Muscle layer of duodenum (tissue), 2 donors: ENCODE measurements around the gene TIRAP.
A peak's percentile ranks its signal among the peaks of the same experiment; 100 is the strongest.
"Not testable (repeated sequence)": the region's sequence is repeated elsewhere in the genome, so short reads cannot be mapped to it uniquely, and the experiment has no call there.

Source experiments
- H3K27ac ChIP-seq: one replicate; pipeline ENCODE4 v1.7.0; 2013; ENCODE audit warnings: mild to moderate bottlenecking, low read length
- H3K27me3 ChIP-seq: one replicate; pipeline ENCODE4 v1.7.0; 2013; ENCODE audit warnings: low read depth, mild to moderate bottlenecking, control low read depth, low read length
- H3K36me3 ChIP-seq, 2 donors: one replicate each; pipeline ENCODE4 v1.7.0; 2013; ENCODE audit warnings: low read length in 2 of 2, control low read depth in 1 of 2, mild to moderate bottlenecking in 1 of 2; ENCODE audit not compliant: insufficient read depth in 2 of 2, control insufficient read depth in 1 of 2
- H3K4me1 ChIP-seq, 2 donors: one replicate each; pipeline ENCODE4 v1.7.0; 2013; ENCODE audit warnings: low read length in 2 of 2, mild to moderate bottlenecking in 2 of 2, control low read depth in 1 of 2, moderate library complexity in 1 of 2; ENCODE audit not compliant: insufficient read depth in 2 of 2, control insufficient read depth in 1 of 2
- H3K4me3 ChIP-seq, 2 donors: one replicate each; pipeline ENCODE4 v1.7.0; 2013; ENCODE audit warnings: low read length in 2 of 2, low read depth in 1 of 2, mild to moderate bottlenecking in 1 of 2
- H3K9me3 ChIP-seq, 2 donors: one replicate each; pipeline ENCODE4 v1.7.0; 2013; ENCODE audit warnings: low read length in 2 of 2, control low read depth in 1 of 2, mild to moderate bottlenecking in 1 of 2; ENCODE audit not compliant: control insufficient read depth in 1 of 2
- donor health status: healthy.

Gene TIRAP, protein sequence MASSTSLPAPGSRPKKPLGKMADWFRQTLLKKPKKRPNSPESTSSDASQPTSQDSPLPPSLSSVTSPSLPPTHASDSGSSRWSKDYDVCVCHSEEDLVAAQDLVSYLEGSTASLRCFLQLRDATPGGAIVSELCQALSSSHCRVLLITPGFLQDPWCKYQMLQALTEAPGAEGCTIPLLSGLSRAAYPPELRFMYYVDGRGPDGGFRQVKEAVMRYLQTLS

DNA sequence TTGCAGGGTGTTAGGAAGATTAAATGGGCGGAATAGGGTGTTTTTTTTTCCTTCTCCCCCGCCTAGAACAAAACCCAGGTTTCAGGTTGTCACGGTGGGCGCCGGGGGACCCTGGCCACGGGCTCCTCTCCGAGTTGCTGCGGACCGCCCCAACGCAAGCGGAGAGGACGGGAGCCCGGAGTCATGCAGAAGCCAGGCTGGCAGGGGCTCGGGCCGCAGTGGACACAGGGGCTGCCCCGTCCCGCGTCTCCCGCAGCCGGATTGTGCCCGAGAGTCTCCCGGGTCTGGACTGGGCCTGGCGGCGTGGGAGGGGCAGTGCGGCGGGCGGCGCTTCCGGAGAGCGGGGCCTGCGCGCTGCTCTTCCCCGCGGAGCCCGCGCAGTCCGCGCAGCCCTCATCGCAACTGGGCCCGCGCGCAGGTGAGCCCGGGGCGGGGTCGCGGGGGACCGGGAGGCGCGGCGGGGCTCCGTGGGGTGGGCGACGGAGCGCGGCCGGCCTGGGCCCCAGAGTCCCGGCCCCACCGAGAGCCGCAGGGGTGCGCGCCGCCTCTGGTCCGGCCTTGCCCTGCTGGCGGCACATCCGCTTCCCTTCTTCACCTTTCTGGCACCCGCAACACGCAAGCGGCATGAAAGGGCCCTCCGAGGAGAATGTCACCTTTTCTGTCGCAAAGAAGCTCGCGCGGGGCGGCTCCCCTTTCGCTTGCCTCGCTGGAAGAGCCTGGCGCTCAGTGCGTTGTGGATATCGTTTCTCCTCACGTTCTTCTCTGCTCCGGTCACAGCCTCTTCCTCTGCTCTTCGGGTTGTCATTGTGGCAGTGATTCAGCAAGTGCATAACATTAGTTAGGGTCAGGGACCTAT is at the start of gene TIRAP:
TSS of gene TIRAP (plus strand) at position 358 of the 856 bp plus-strand sequence. CDS start 7,802 bp downstream, outside the sequence.
- Histone ChIP-seq H3K4me3 (peak within 1 kb of the TSS; percentile 81), H3K27ac (peak within 1 kb of the TSS; percentile 74), H3K4me1 (peaks cover 9 to 17% of the 10 kb centered on the region in 2 donors), H3K36me3 (peaks cover under 1 to 5% of the 10 kb centered on the region in 2 donors), H3K9me3 (no peaks in the 10 kb centered on the region), H3K27me3 (no peaks in the 10 kb centered on the region)

DNA sequence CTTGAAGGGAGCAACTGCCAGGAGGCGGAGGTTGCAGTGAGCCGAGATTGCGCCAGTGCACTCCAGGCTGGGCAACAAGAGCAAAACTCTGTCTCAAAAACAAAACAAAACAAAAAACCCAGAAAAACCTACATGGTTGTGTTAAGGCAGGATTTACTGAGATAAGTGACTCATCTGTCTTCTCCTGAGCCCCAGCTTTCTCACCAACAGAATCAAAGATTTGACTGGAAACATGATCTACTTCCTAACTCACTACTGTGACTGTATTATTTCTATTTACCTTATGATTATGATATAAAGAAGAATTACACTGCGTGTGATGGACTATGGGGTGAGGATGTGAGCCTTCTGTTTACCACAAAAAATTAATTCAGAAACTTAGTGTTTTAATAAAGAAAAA is 49.5 kb upstream of the TIRAP start:
- no peak overlapping the region for H3K27ac ChIP-seq
- H3K4me1 ChIP-seq = no peaks in the 10 kb centered on the region
- H3K4me3 ChIP-seq = no peak overlapping the region
- no peaks in the 10 kb centered on the region for H3K27me3 ChIP-seq
- H3K9me3 ChIP-seq = no peaks in the 10 kb centered on the region
- peaks cover 8 to 26% of the 10 kb centered on the region in 2 donors for H3K36me3 ChIP-seq

DNA sequence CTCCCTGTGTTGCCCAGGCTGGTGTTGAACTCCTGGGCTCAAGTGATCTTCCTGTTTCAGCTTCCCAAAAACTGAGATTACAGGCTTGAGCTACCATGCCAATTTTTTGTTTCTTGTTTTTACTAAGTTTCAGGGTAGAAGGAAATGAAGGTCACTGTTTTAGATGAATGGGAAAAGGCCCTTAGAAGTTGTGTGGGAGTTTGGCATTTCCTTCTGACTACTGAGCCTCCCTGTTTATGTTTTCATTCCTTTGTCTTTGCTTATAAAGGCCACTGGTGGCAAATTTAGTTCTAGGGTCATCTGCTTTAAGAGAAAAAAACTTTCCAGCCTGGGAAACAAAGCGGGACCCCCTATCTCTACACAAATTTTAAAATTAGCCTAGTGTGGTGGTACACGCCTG is 36.3 kb upstream of the TIRAP start:
- H3K36me3 ChIP-seq = peaks cover 22 to 23% of the 10 kb centered on the region in 2 donors

DNA sequence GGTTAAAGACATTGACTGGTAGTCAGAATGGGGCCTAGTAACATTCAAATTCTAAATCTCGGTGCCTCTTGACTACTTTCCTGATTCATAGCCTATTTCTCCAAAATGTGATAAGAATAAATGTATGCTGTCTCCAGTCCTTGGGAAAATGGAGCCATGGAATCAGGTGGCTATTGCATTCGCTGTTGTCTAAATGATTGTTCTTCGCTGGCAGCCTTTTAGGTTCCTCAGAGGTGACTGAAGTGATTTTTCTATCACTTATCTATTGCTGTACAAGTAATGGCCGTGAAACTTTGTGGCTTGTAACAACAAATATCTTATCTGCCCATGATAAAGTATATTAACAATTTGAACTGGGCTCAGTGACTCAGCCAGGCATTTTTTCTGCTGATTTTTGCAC is 29.6 kb upstream of the TIRAP start:
- no peak overlapping the region for H3K27ac ChIP-seq
- no peak overlapping the region for H3K4me3 ChIP-seq
- no peaks in the 10 kb centered on the region for H3K9me3 ChIP-seq
- no peaks in the 10 kb centered on the region for H3K4me1 ChIP-seq
- H3K36me3 ChIP-seq = peaks cover 38 to 42% of the 10 kb centered on the region in 2 donors
- no peaks in the 10 kb centered on the region for H3K27me3 ChIP-seq

More for the DNA sequence above, 36.3 kb upstream of the TIRAP start:
- Histone ChIP-seq H3K4me1 (no peaks in the 10 kb centered on the region), H3K27ac (no peak overlapping the region), H3K9me3 (no peaks in the 10 kb centered on the region), H3K27me3 (no peaks in the 10 kb centered on the region), H3K4me3 (no peak overlapping the region)

DNA sequence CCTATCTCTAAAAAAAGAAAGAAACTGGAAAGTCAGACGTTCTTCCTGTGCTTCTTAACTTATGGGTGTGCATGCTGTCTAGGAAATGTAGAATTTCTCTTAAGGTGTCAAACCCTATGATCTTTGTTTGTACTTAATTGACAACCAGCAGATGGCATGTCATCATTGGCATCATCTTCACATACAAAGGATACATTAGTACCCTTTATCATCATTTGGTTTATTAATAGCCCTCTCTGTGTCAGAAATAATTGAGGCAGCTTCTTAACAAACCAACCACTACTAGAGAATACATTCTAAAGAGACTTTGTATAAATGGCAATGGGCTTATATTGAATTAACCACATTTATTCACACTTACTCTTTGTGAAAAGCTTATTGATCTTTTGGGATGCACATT is 28.1 kb upstream of the TIRAP start:
- Histone ChIP-seq H3K9me3 (no peaks in the 10 kb centered on the region), H3K27me3 (no peaks in the 10 kb centered on the region), H3K36me3 (peaks cover 39 to 46% of the 10 kb centered on the region in 2 donors), H3K4me3 (no peak overlapping the region), H3K4me1 (no peaks in the 10 kb centered on the region), H3K27ac (no peak overlapping the region)

DNA sequence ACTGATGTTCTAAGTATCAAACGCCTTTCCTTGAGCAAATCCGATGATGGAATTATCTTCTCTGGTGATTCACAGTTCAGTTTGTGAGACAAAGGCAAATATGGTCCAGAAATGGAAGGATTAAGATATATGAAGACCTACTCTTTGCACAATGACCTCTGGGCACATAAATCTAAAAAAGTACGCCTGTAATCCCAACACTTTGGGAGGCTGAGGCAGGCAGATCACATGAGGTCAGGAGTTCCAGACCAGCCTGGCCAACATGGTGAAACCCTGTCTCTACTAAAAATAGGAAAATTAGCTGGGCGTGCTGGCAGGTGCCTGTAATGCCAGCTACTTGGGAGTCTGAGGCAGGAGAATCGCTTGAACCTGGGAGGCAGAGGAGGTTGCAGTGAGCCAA is 27.4 kb upstream of the TIRAP start:
- not testable (repeated sequence) for H3K27ac ChIP-seq

DNA sequence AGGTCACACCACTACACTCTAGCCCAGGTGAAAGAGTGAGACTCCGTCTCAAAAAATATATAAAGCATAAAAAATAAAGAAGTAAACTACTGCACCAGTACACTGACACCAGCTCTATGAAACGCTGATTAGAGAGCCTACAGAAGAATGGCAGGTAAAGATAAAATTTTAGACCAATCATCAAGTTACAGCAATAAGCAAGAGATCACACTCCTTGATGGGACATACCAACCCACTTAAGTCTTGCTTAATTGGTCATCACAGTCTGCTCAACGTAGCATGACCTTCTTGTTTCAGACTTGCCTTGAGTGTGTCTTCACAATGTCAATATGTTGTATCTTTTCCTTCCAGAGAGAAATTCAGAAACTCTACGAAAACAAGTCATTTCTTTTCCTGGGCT is 26.7 kb upstream of the TIRAP start:
- H3K27ac ChIP-seq = no peak overlapping the region
- no peaks in the 10 kb centered on the region for H3K9me3 ChIP-seq
- no peak overlapping the region for H3K4me3 ChIP-seq
- H3K4me1 ChIP-seq = no peaks in the 10 kb centered on the region
- peaks cover 29 to 43% of the 10 kb centered on the region in 2 donors for H3K36me3 ChIP-seq
- H3K27me3 ChIP-seq = no peaks in the 10 kb centered on the region

More for the DNA sequence above, 27.4 kb upstream of the TIRAP start:
- H3K27me3 ChIP-seq, H3K4me1 ChIP-seq, H3K4me3 ChIP-seq, H3K9me3 ChIP-seq: not testable (repeated sequence)
- peaks cover 36 to 46% of the 10 kb centered on the region in 2 donors for H3K36me3 ChIP-seq

DNA sequence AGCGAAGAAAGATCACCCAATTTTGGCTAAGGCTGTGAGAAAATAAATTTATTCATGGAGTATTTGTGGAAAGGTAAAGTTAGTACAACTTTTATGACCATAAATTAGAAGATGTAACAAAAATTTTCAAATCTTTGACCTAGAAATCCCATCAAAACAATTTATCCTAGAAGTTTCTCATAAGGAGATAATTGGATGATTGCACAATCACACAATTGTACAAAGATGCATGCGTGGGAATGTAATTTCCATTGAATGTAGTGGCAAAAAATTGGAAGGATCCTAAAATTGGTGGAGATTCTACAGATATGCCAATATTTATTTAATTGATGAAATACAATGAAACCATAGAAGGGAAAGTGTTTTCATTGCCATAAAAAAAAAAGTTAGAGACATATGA is 25.7 kb upstream of the TIRAP start:
- Histone ChIP-seq H3K36me3 (peaks cover 30 to 40% of the 10 kb centered on the region in 2 donors), H3K4me1 (no peaks in the 10 kb centered on the region), H3K9me3 (no peaks in the 10 kb centered on the region), H3K27ac (no peak overlapping the region), H3K27me3 (no peaks in the 10 kb centered on the region), H3K4me3 (no peak overlapping the region)

DNA sequence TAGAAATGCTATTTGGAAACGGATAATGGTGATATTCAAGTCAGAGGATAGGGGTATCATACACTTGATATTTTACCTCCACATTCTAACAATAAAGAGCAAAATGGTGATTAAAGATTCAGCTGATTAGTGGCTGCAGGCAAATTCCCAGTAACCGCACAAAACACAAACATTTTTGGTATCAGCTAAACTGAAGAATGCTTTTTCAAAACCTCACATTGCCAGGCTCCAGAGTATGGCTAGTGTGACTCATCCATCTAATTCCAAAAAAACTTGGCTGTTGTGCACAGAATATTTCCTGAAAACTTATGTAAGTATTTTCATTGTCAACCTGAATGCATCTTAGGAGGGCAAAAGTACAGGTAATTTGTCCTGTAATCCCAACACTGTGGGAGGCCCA is 25.1 kb upstream of the TIRAP start:
- Histone ChIP-seq H3K4me3 (no peak overlapping the region), H3K4me1 (no peaks in the 10 kb centered on the region), H3K27me3 (no peaks in the 10 kb centered on the region), H3K27ac (no peak overlapping the region), H3K9me3 (no peaks in the 10 kb centered on the region), H3K36me3 (peaks cover 36 to 41% of the 10 kb centered on the region in 2 donors)

DNA sequence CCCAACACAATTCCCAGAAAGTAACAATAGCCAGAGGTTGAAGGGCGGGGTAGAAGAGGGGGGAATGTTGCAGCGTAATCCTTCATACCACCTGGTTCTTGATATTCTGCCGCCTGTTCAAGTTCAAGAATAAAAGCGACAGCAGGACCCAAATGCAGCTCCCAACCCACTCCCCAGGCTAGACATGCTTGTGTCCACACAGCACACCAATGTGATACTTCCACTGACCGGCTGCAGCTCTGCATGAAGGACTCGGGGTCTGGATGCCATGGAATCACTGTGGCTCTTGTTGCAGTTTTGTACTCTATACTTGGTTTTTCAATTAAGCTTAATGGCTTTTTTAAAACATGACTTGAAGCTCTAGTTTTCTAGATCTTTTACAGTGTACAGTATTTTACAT is 20.7 kb upstream of the TIRAP start:
- Histone ChIP-seq H3K36me3 (peaks cover 56 to 58% of the 10 kb centered on the region in 2 donors), H3K27ac (no peak overlapping the region), H3K4me1 (peaks cover 0 to 4% of the 10 kb centered on the region in 2 donors), H3K4me3 (no peak overlapping the region), H3K9me3 (no peaks in the 10 kb centered on the region), H3K27me3 (no peaks in the 10 kb centered on the region)

DNA sequence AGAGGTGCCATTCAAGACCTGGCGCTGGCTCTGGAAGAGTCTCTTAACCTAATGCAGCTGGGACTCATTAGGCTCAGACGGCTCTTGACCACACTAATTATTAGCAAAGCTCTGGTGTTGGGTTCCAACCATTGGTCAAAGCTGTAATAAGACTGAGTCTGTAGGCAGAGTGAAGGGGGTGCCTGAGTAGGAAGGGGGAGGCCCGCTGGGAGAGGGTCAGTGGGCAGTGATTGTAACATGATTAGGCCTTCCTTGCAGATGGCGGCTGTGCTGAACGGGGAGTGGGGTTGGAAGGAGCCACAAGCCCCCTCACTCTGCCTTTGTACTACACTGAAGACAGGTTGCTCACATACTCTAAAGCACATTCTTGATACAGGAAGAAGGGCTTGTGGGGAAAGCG is 19.4 kb upstream of the TIRAP start:
- Histone ChIP-seq H3K36me3 (peaks cover 49 to 52% of the 10 kb centered on the region in 2 donors), H3K4me1 (peaks cover 5 to 13% of the 10 kb centered on the region in 2 donors)

More for the DNA sequence above, 19.4 kb upstream of the TIRAP start:
- Histone ChIP-seq H3K27ac (no peak overlapping the region), H3K9me3 (no peaks in the 10 kb centered on the region), H3K4me3 (no peak overlapping the region), H3K27me3 (no peaks in the 10 kb centered on the region)
